ENCODE results near the gene BRCA1. TPM values are rescaled to one million over a fixed set of nuclear protein-coding genes. Genes with fewer than 3 reads are reported as not detected.
"Not testable (repeated sequence)": the region's sequence is repeated elsewhere in the genome, so short reads cannot be mapped to it uniquely, and the experiment has no call there.

BRCA1 gene
- total RNA-seq, 2 experiments from 2014 or later, result 77.2 to 85.3 TPM

- peaks cover 28% of the 10 kb centered on the region for H3K4me1 Mint-ChIP-seq (ENCODE audit: low read depth)
- CTCF ChIA-PET, result no interaction called here
- no peak overlapping the region for H3K4me3 Mint-ChIP-seq
- H3K36me3 Mint-ChIP-seq (ENCODE audit: low read depth), result peaks cover 64% of the 10 kb centered on the region
- no peak for DNase-seq
- POLR2A ChIA-PET, result no interaction called here
- peak overlapping the region; percentile 61 for H3K27ac Mint-ChIP-seq
- no peak for ATAC-seq
- no peaks in the 10 kb centered on the region for H3K27me3 Mint-ChIP-seq (ENCODE audit: low read depth)
- no peaks in the 10 kb centered on the region for H3K9me3 Mint-ChIP-seq (ENCODE audit: insufficient read depth)
These were observed 121.5 kb downstream of the BRCA1 start for GRCh38 chr17:43003542-43004172.

- Mint-ChIP-seq H3K36me3 (ENCODE audit: low read depth) (peaks cover 57% of the 10 kb centered on the region), H3K4me1 (ENCODE audit: low read depth) (peaks cover 32% of the 10 kb centered on the region), H3K27ac (peak overlapping the region; percentile 25)
- DNase-seq; CTCF ChIA-PET; POLR2A ChIA-PET; ATAC-seq; H3K9me3 Mint-ChIP-seq (ENCODE audit: insufficient read depth); H3K4me3 Mint-ChIP-seq; H3K27me3 Mint-ChIP-seq (ENCODE audit: low read depth): not testable (repeated sequence)
These were observed 124.3 kb downstream of the BRCA1 start for GRCh38 chr17:43000894-43001293.

GRCh38 chr17:42999003-42999525 is 126.1 kb downstream of the BRCA1 start:
- peaks cover 32% of the 10 kb centered on the region for H3K4me1 Mint-ChIP-seq (ENCODE audit: low read depth)
- no peaks in the 10 kb centered on the region for H3K27me3 Mint-ChIP-seq (ENCODE audit: low read depth)
- ChIA-PET POLR2A (interaction anchor here (0.6 to 3.5 kb wide), 21 partner anchors 10 to 485 kb away, joined by 4 to 65 read pairs (median 12); partner anchors contain the start of genes AARSD1, BECN1, BRCA1 and DHX8), CTCF (interaction anchor here (0.9 to 3.3 kb wide), 7 partner anchors 8 to 485 kb away, joined by 3 to 37 read pairs (median 10); partner anchors contain the start of genes AOC2, BECN1, DHX8 and IFI35)
- H3K36me3 Mint-ChIP-seq (ENCODE audit: low read depth), result peaks cover 61% of the 10 kb centered on the region
- H3K27ac Mint-ChIP-seq, result peak overlapping the region; percentile 99
- ATAC-seq (no peak), DNase-seq (no peak)
- H3K9me3 Mint-ChIP-seq (ENCODE audit: insufficient read depth), result no peaks in the 10 kb centered on the region
- peak overlapping the region; percentile 96 for H3K4me3 Mint-ChIP-seq

- peaks cover 32% of the 10 kb centered on the region for H3K4me1 Mint-ChIP-seq (ENCODE audit: low read depth)
These were observed 126.9 kb downstream of the BRCA1 start, which contains the start of gene RPL27 for GRCh38 chr17:42997984-42998938. TSS of gene RPL27 (plus strand) at chr17:42998419. CDS start at chr17:42998751, 332 bp downstream.

GRCh38 chr17:42997390-42997983 is 127.7 kb downstream of the BRCA1 start:
- H3K4me1 Mint-ChIP-seq (ENCODE audit: low read depth), result peaks cover 32% of the 10 kb centered on the region
- ChIA-PET POLR2A (interaction anchor here (0.5 to 3.5 kb wide), 28 partner anchors 8 to 486 kb away, joined by 3 to 65 read pairs (median 6); partner anchors contain the start of genes AARSD1, BECN1, BRCA1 and DHX8), CTCF (interaction anchor here (0.7 to 3.3 kb wide), 28 partner anchors 10 to 486 kb away, joined by 3 to 37 read pairs (median 5); partner anchors contain the start of genes AOC2, BECN1, BRCA1 and DHX8)
- peaks cover 57% of the 10 kb centered on the region for H3K36me3 Mint-ChIP-seq (ENCODE audit: low read depth)
- no peak for ATAC-seq
- DNase-seq, result no peak
- peak overlapping the region; percentile 96 for H3K4me3 Mint-ChIP-seq
- no peaks in the 10 kb centered on the region for H3K9me3 Mint-ChIP-seq (ENCODE audit: insufficient read depth)
- H3K27ac Mint-ChIP-seq, result peak overlapping the region; percentile 99
- H3K27me3 Mint-ChIP-seq (ENCODE audit: low read depth), result no peaks in the 10 kb centered on the region

More at GRCh38 chr17:42997984-42998938, 126.9 kb downstream of the BRCA1 start, which contains the start of gene RPL27:
- DNase-seq (peak; percentile 99), ATAC-seq (peak; percentile 99)
- no peaks in the 10 kb centered on the region for H3K27me3 Mint-ChIP-seq (ENCODE audit: low read depth)
- ChIA-PET CTCF (interaction anchor here (0.7 to 3.3 kb wide), 30 partner anchors 9 to 485 kb away, joined by 3 to 37 read pairs (median 4); partner anchors contain the start of genes AOC2, BECN1, BRCA1 and DHX8), POLR2A (interaction anchor here (0.5 to 3.5 kb wide), 32 partner anchors 9 to 486 kb away, joined by 3 to 65 read pairs (median 6); partner anchors contain the start of genes AARSD1, BECN1, BRCA1 and DHX8)
- no peaks in the 10 kb centered on the region for H3K9me3 Mint-ChIP-seq (ENCODE audit: insufficient read depth)
- H3K27ac Mint-ChIP-seq, result peak within 1 kb of the TSS; percentile 99
- H3K4me3 Mint-ChIP-seq, result peak within 1 kb of the TSS; percentile 96
- peaks cover 57% of the 10 kb centered on the region for H3K36me3 Mint-ChIP-seq (ENCODE audit: low read depth)

Other genes with a start within 250 kb of the BRCA1 start
- not detected for gene G6PC1, start 224.6 kb downstream of the BRCA1 start, total RNA-seq
- gene AARSD1, start 160.9 kb downstream of the BRCA1 start, total RNA-seq, result 10 to 100 TPM; 37.6 to 38.3 TPM
- gene PTGES3L, start 145.3 kb downstream of the BRCA1 start, total RNA-seq, result under 1 TPM; 0.37 to 0.86 TPM
- 10 to 100 TPM; 16.2 to 16.8 TPM for gene RUNDC1, start 144.8 kb downstream of the BRCA1 start, total RNA-seq
- gene RPL27, start 126.9 kb downstream of the BRCA1 start, total RNA-seq, result 100 to 1,000 TPM; 949 to 980 TPM
- 100 to 1,000 TPM; 107 to 110 TPM for gene IFI35, start 118.6 kb downstream of the BRCA1 start, total RNA-seq
- gene VAT1, start 103.0 kb downstream of the BRCA1 start, total RNA-seq, result 10 to 100 TPM; 14.6 to 19.2 TPM
- gene RND2, start 100.1 kb downstream of the BRCA1 start, total RNA-seq, result not detected
- gene NBR1, start 45.9 kb upstream of the BRCA1 start, total RNA-seq, result 10 to 100 TPM; 40.9 to 41.3 TPM
- gene TMEM106A, start 86.5 kb upstream of the BRCA1 start, total RNA-seq, result 10 to 100 TPM; 10.1 to 12.4 TPM
- gene CCDC200, start 103.3 kb upstream of the BRCA1 start, total RNA-seq, result not detected
- gene RNU2-1, start 108.6 kb upstream of the BRCA1 start, total RNA-seq, result 1,000 to 10,000 TPM; 4,963 to 6,708 TPM

Measured in activated CD8-positive, alpha-beta T cell treated with anti-CD3 and anti-CD28 coated beads, Interleukin-2, amount 10 ng/mL, durations not matched to agents 7 days and 5 days (primary cell).